Esophagus muscularis mucosa (tissue), 3 donors: ENCODE data around the gene ARSI.

ENCODE experiments used
- CTCF ChIP-seq, 3 experiments: fragments of 200-600 bp in 2 of 3; fragments of 450-650 bp in 1 of 3; sonication (generic) in 2 of 3; IDR thresholded peaks; one replicate each; pipeline ENCODE4 v1.5.1; 2017 to 2019; ENCODE audit warnings: antibody characterized with exemption in 3 of 3, mild to moderate bottlenecking in 2 of 3, moderate library complexity in 1 of 3
- POLR2AphosphoS5 ChIP-seq, 2 donors: sonication (generic); formaldehyde crosslinking; IDR thresholded peaks; one replicate each; pipeline ENCODE4 v1.6.1; 2017; ENCODE audit warnings: antibody characterized with exemption in 2 of 2

DNA sequence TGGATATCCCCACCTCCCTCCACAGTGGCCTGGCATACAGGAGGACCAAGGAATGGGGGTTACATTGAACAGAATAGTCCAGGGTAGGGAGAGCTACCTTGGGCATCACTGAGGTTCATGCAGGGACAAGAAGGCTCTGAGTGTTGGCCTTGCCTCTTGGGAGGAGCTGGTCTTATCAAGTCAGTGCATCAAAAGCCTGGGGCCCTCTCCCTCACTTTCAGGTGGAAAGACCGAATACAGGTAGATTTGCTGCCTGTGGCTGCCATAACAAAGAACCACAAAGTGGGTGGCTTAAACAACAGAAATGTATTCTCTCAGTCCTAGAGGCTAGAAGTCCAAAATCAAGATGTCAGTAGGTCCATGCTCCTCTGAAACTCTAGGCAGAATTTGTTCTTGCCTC lies 18.5 kb upstream of the ARSI start:
- TF ChIP-seq POLR2AphosphoS5 (IDR thresholded peaks at IDR 0.05): no peak
- no peak for TF ChIP-seq CTCF (IDR thresholded peaks at IDR 0.05)
